Prostate gland (tissue), 2 donors: ENCODE data around the gene GLB1L.

Experiments used
- CTCF ChIP-seq, 4 experiments: fragments of 200-600 bp in 2 of 4; fragments of 450-650 bp in 2 of 4; sonication (generic) in 2 of 4; IDR thresholded peaks; 1 replicate in 3 of 4; 2 replicates in 1 of 4; pipeline ENCODE4 v1.5.1; 2016 to 2019; ENCODE audit warnings: antibody characterized with exemption in 4 of 4, mild to moderate bottlenecking in 2 of 4, moderate library complexity in 2 of 4
- POLR2A ChIP-seq: fragments of 450-650 bp; IDR thresholded peaks from one replicate; pipeline ENCODE4 v1.6.1; 2016; ENCODE audit warnings: antibody characterized with exemption, mild to moderate bottlenecking
- POLR2AphosphoS5 ChIP-seq: sonication (generic); formaldehyde crosslinking; IDR thresholded peaks from one replicate; pipeline ENCODE4 v1.6.1; 2017; ENCODE audit warnings: antibody characterized with exemption

- TF ChIP-seq CTCF (IDR thresholded peaks at IDR 0.05) (no peak), POLR2A (no peak), POLR2AphosphoS5 (no peak)
These were observed 40.1 kb upstream of the GLB1L start for GRCh38 chr2:219285373-219285735.
